HFFc6 (cell line): ENCODE results near the gene GARIN5A. TPM values are rescaled to one million over a fixed set of nuclear protein-coding genes. Genes with fewer than 3 reads are reported as not detected.

Source experiments
- DNase-seq: peaks from one replicate; pipeline ENCODE4 v3.0.0-alpha.2; 2018
- H3K27ac Mint-ChIP-seq: 2 replicates; pipeline ENCODE4 v1.8.0; 2020; ENCODE audit warnings: mild to moderate bottlenecking, mixed read lengths
- H3K27me3 Mint-ChIP-seq: 2 replicates; pipeline ENCODE4 v1.8.0; 2021; ENCODE audit warnings: mild to moderate bottlenecking, moderate library complexity, mixed read lengths; ENCODE audit not compliant: insufficient read depth
- H3K36me3 Mint-ChIP-seq: 2 replicates; pipeline ENCODE4 v1.8.0; 2021; ENCODE audit warnings: low read depth, mixed read lengths
- H3K4me1 Mint-ChIP-seq: 2 replicates; pipeline ENCODE4 v1.8.0; 2020; ENCODE audit warnings: low read depth, mixed read lengths
- H3K4me3 Mint-ChIP-seq: 2 replicates; pipeline ENCODE4 v1.8.0; 2020; ENCODE audit warnings: mild to moderate bottlenecking, moderate library complexity, mixed read lengths
- H3K9me3 Mint-ChIP-seq: 2 replicates; pipeline ENCODE4 v1.8.0; 2020; ENCODE audit warnings: mild to moderate bottlenecking, mixed read lengths
- total RNA-seq, 6 experiments: library from RNA; stranded (reverse); fragmentation: NEBNext Ultra II Directional; extraction: Animal tissue kit (Norgen Biotek cat#: 25700); gene quantifications; 2 replicates in 1 of 6; 3 replicates in 5 of 6; pipeline ENCODE4 v1.2.3, GENCODE V29; 2021
- TF ChIP-seq, protein P1 (sequence below): fragments of 200-600 bp; sonication (generic); IDR thresholded peaks from 2 replicates; pipeline ENCODE4 v1.5.0; 2021; ENCODE audit warnings: antibody characterized with exemption, mild to moderate bottlenecking

The GARIN5A gene
- total RNA-seq, 6 experiments from 2014 or later = 0.16 to 1.5 (median 0.28) TPM; not detected in 1

DNA sequence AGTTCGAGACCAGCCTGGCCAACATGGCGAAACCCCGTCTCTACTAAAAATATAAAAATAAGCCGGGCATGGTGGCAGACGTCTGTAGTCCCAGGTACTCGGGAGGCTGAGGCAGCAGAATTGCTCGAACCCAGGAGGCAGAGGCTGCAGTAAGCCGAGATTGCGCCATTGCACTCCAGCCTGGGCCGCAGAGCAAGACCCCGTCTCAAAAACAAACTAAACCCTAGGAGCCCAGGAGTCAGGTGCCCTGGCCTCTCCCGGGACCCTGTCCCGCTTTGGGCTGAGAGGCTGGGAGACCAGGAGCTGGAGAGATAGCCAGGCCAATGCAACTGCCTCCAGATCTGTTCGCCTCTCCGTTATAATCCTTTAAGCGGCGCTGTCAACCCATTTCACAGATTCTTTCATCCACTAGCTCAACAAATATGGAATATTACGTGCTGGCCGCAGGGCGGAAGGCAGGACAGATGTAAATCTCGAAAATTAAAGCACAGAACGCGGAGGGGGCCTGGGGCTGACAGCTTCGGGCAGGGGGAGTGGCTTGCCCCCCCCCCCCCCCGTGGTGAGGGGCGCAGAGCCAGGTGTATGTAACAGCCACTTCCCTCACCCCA, 49.2 kb downstream of the GARIN5A start:
- peaks cover 10% of the 10 kb centered on the region for H3K4me1 Mint-ChIP-seq
- no peaks in the 10 kb centered on the region for H3K36me3 Mint-ChIP-seq
- TF ChIP-seq, protein P1, sequence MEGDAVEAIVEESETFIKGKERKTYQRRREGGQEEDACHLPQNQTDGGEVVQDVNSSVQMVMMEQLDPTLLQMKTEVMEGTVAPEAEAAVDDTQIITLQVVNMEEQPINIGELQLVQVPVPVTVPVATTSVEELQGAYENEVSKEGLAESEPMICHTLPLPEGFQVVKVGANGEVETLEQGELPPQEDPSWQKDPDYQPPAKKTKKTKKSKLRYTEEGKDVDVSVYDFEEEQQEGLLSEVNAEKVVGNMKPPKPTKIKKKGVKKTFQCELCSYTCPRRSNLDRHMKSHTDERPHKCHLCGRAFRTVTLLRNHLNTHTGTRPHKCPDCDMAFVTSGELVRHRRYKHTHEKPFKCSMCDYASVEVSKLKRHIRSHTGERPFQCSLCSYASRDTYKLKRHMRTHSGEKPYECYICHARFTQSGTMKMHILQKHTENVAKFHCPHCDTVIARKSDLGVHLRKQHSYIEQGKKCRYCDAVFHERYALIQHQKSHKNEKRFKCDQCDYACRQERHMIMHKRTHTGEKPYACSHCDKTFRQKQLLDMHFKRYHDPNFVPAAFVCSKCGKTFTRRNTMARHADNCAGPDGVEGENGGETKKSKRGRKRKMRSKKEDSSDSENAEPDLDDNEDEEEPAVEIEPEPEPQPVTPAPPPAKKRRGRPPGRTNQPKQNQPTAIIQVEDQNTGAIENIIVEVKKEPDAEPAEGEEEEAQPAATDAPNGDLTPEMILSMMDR = no peak
- H3K27ac Mint-ChIP-seq = no peak overlapping the region
- DNase-seq = no peak
- peaks cover 16% of the 10 kb centered on the region for H3K27me3 Mint-ChIP-seq
- no peak overlapping the region for H3K4me3 Mint-ChIP-seq
- no peaks in the 10 kb centered on the region for H3K9me3 Mint-ChIP-seq

DNA sequence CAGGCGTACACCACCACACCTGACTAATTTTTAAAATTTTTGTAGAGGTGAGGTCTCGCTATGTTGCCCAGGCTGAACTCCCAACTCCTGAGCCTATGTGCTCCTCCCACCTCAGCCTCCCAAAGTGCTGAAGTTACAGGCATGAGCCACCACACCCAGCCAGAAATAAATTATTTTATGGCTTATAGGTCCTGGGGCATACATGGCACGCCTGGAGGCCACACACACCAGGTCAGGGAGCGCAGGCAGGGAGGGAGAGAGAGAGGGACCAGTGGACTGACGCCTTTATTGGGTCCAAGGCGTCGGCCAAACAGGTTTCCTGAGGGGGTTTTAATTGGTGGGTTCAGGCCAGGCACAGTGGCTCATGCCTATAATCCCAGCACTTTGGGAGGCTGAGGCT, 51.1 kb downstream of the GARIN5A start:
- no peak overlapping the region for H3K4me3 Mint-ChIP-seq
- no peak for DNase-seq
- TF ChIP-seq, protein P1 = no peak
- H3K4me1 Mint-ChIP-seq = no peaks in the 10 kb centered on the region
- H3K27me3 Mint-ChIP-seq = peaks cover 9% of the 10 kb centered on the region
- H3K9me3 Mint-ChIP-seq = no peaks in the 10 kb centered on the region
- no peak overlapping the region for H3K27ac Mint-ChIP-seq
- H3K36me3 Mint-ChIP-seq = no peaks in the 10 kb centered on the region

DNA sequence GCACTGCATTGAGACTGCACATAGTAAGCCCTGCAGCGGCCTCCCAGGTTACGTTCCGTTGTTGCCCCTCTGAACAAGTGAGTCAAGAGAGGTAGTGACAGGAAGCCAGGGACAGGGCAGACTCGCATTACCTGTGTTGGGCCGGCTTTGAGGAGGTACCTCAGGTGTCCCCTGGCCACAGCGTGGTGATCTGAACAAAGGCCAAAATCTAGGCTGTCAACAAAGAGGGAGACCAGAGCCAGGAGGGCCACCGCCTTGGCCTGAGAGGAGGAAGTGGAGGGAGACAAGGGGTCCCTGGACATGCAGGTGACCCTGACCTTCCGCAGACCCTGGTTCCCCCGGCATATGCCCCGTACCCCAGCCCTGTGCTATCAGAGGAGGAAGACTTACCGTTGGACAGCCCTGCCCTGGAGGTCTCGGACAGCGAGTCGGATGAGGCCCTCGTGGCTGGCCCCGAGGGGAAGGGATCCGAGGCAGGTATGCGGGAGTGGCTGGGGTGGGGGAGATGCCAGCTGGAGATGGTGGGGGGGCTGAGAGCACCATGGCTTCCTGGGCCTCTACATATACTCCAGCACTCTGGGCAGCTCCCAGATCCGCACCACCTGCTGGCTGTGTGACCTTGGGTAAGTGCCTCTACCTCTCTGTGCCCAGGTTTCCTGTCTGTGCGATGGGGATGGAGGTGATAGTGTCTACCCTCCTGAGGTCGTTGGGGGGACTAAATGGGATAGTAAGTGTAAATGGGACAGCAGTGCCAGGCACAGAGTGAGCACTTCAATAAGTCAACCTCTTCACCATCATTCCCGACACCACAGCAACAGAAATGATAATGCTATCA, 53.2 kb downstream of the GARIN5A start:
- no peaks in the 10 kb centered on the region for H3K36me3 Mint-ChIP-seq
- no peak for DNase-seq
- H3K27me3 Mint-ChIP-seq = peaks cover 4% of the 10 kb centered on the region
- H3K27ac Mint-ChIP-seq = no peak overlapping the region
- H3K4me3 Mint-ChIP-seq = no peak overlapping the region
- no peaks in the 10 kb centered on the region for H3K9me3 Mint-ChIP-seq
- peaks cover 6% of the 10 kb centered on the region for H3K4me1 Mint-ChIP-seq
- TF ChIP-seq, protein P1 = no peak

DNA sequence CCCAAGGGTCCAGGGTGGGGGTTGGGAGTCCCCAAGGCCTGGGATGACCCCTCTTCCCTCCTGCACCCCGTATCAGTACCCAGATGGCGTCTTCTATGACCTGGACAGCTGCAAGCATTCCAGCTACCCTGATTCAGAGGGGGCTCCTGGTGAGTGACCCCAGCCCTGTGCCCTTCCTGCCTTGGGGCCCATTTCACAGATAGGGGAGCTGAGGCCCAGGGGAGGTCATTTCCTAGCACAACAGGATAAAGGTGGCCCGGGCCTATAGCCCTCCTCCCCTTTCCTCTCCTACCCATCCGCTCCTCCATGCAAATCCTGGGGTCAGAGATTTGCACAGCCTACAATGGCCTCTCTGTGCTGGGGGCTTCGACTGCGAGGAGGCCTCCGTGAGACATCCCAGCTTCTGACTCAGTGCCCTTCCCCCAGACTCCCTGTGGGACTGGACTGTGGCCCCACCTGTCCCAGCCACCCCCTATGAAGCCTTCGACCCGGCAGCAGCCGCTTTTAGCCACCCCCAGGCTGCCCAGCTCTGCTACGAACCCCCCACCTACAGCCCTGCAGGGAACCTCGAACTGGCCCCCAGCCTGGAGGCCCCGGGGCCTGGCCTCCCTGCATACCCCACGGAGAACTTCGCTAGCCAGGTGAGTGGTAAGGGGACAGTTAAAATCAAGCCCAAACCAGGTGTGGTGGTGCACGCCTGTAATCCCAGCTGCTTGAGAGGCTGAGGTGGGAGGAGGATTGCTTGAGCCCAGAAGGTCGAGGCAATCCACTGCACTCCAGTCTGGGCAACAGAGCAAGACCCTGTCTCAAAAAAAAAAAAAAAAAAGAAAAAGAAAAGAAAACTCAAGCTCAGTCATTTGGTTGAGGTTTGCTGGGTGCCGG, 54.0 kb downstream of the GARIN5A start:
- H3K9me3 Mint-ChIP-seq = no peaks in the 10 kb centered on the region
- H3K27me3 Mint-ChIP-seq = peaks cover 4% of the 10 kb centered on the region
- peaks cover 6% of the 10 kb centered on the region for H3K4me1 Mint-ChIP-seq
- no peaks in the 10 kb centered on the region for H3K36me3 Mint-ChIP-seq
- TF ChIP-seq, protein P1 = no peak
- no peak overlapping the region for H3K27ac Mint-ChIP-seq
- no peak for DNase-seq
- no peak overlapping the region for H3K4me3 Mint-ChIP-seq

DNA sequence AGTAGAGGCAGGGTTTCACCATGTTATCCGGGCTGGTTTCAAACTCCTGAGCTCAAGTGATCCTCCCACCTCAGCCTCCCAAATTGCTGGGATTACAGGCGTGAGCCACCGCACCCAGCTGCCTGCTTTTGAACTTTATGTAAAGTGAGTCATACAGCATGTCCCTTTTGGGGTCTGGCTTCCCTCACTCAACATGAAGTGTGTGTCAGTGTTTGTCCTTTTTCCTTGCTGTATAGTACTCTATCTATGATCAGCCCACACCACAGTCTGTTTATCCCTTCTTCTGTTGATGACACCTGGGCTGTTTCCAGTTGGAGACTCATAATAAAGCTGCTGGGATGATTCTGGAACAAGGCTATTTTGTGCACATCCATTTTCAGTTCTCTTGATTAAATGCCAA, 55.8 kb downstream of the GARIN5A start:
- no peak for DNase-seq
- H3K9me3 Mint-ChIP-seq = no peaks in the 10 kb centered on the region
- H3K27ac Mint-ChIP-seq = no peak overlapping the region
- H3K36me3 Mint-ChIP-seq = no peaks in the 10 kb centered on the region
- H3K4me3 Mint-ChIP-seq = no peak overlapping the region
- TF ChIP-seq, protein P1 = no peak
- H3K27me3 Mint-ChIP-seq = peaks cover 4% of the 10 kb centered on the region
- peaks cover 6% of the 10 kb centered on the region for H3K4me1 Mint-ChIP-seq
